Measurements from ENCODE around the gene BCO1.

- TF ChIP-seq, protein P1, sequence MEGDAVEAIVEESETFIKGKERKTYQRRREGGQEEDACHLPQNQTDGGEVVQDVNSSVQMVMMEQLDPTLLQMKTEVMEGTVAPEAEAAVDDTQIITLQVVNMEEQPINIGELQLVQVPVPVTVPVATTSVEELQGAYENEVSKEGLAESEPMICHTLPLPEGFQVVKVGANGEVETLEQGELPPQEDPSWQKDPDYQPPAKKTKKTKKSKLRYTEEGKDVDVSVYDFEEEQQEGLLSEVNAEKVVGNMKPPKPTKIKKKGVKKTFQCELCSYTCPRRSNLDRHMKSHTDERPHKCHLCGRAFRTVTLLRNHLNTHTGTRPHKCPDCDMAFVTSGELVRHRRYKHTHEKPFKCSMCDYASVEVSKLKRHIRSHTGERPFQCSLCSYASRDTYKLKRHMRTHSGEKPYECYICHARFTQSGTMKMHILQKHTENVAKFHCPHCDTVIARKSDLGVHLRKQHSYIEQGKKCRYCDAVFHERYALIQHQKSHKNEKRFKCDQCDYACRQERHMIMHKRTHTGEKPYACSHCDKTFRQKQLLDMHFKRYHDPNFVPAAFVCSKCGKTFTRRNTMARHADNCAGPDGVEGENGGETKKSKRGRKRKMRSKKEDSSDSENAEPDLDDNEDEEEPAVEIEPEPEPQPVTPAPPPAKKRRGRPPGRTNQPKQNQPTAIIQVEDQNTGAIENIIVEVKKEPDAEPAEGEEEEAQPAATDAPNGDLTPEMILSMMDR (IDR thresholded peaks at IDR 0.05) = no peak
- TF ChIP-seq EZH2phosphoT487 (IDR thresholded peaks at IDR 0.05) (no peak), EZH2 (IDR thresholded peaks at IDR 0.05) (no peak)
These were observed 46.6 kb downstream of the BCO1 start for GRCh38 chr16:81284995-81285600.

Measured in neural progenitor cell (in vitro differentiated cells).